ENCODE results near the gene AIPL1. TPM values are rescaled to one million over a fixed set of nuclear protein-coding genes. Genes with fewer than 3 reads are reported as not detected.

AIPL1 gene
- total and polyA plus RNA-seq, 2 experiments from 2014 or later = not detected

GRCh38 chr17:6452471-6453266 lies 17.7 kb upstream of the AIPL1 start:
- 95% methylated on average over 10 of the region's 10 CpGs for WGBS (ENCODE audit: low lambda C conversion rate, missing lambda C conversion rate)
- peaks cover 9% of the 10 kb centered on the region for H3K27me3 ChIP-seq
- H3K36me3 ChIP-seq (replicated peaks; ENCODE audit: insufficient read depth, low read depth) = no peaks in the 10 kb centered on the region
- no peaks in the 10 kb centered on the region for H4K20me1 ChIP-seq (ENCODE audit: insufficient read depth, poor library complexity, severe bottlenecking)
- H2AFZ ChIP-seq = no peak overlapping the region
- no peak overlapping the region for H3K27ac ChIP-seq
- H3K9me2 ChIP-seq (replicated peaks; ENCODE audit: insufficient read depth) = no peaks in the 10 kb centered on the region
- no peaks in the 10 kb centered on the region for H3K9me3 ChIP-seq (ENCODE audit: low read depth)
- no peak for TF ChIP-seq CTCF (IDR thresholded peaks at IDR 0.05; ENCODE audit: poor library complexity)
- TF ChIP-seq EZH2 (IDR thresholded peaks at IDR 0.05; ENCODE audit: borderline replicate concordance) = no peak
- no peak for TF ChIP-seq EZH2phosphoT487 (IDR thresholded peaks at IDR 0.05; ENCODE audit: low read depth, severe bottlenecking, unreplicated experiment)
- no peaks in the 10 kb centered on the region for H3K79me2 ChIP-seq
- H3K4me3 ChIP-seq = no peak overlapping the region
- H3K4me1 ChIP-seq (ENCODE audit: insufficient read depth) = peaks cover 13% of the 10 kb centered on the region
- no peak overlapping the region for H3K4me2 ChIP-seq
- no peak for DNase-seq (ENCODE audit: low spot score)

GRCh38 chr17:6450926-6451832 lies 16.3 kb upstream of the AIPL1 start:
- 59% methylated on average over 12 of the region's 12 CpGs for WGBS (ENCODE audit: low lambda C conversion rate, missing lambda C conversion rate)
- TF ChIP-seq EZH2 (IDR thresholded peaks at IDR 0.05; ENCODE audit: borderline replicate concordance) (no peak), CTCF (IDR thresholded peaks at IDR 0.05; ENCODE audit: poor library complexity) (no peak), EZH2phosphoT487 (IDR thresholded peaks at IDR 0.05; ENCODE audit: low read depth, severe bottlenecking, unreplicated experiment) (no peak)

GRCh38 chr17:6449307-6449706 lies 14.4 kb upstream of the AIPL1 start:
- Histone ChIP-seq H3K4me3 (no peak overlapping the region), H3K27ac (no peak overlapping the region)
- 100% methylated on average over 6 of the region's 6 CpGs for WGBS (ENCODE audit: low lambda C conversion rate, missing lambda C conversion rate)

More at GRCh38 chr17:6450926-6451832, 16.3 kb upstream of the AIPL1 start:
- Histone ChIP-seq H3K4me2 (no peak overlapping the region), H3K79me2 (no peaks in the 10 kb centered on the region), H3K4me3 (no peak overlapping the region), H3K27ac (no peak overlapping the region), H3K27me3 (peaks cover 9% of the 10 kb centered on the region), H3K4me1 (ENCODE audit: insufficient read depth) (peaks cover 6% of the 10 kb centered on the region), H3K36me3 (replicated peaks; ENCODE audit: insufficient read depth, low read depth) (no peaks in the 10 kb centered on the region), H2AFZ (no peak overlapping the region), H3K9me2 (replicated peaks; ENCODE audit: insufficient read depth) (no peaks in the 10 kb centered on the region), H3K9me3 (ENCODE audit: low read depth) (no peaks in the 10 kb centered on the region), H4K20me1 (ENCODE audit: insufficient read depth, poor library complexity, severe bottlenecking) (no peaks in the 10 kb centered on the region)
- no peak for DNase-seq (ENCODE audit: low spot score)

More at GRCh38 chr17:6449307-6449706, 14.4 kb upstream of the AIPL1 start:
- no peak for DNase-seq (ENCODE audit: low spot score)
- no peaks in the 10 kb centered on the region for H3K79me2 ChIP-seq
- no peak overlapping the region for H2AFZ ChIP-seq
- no peak overlapping the region for H3K4me2 ChIP-seq
- H3K4me1 ChIP-seq (ENCODE audit: insufficient read depth) = no peaks in the 10 kb centered on the region
- peaks cover under 1% of the 10 kb centered on the region for H3K27me3 ChIP-seq
- H4K20me1 ChIP-seq (ENCODE audit: insufficient read depth, poor library complexity, severe bottlenecking) = no peaks in the 10 kb centered on the region
- TF ChIP-seq EZH2phosphoT487 (IDR thresholded peaks at IDR 0.05; ENCODE audit: low read depth, severe bottlenecking, unreplicated experiment) = no peak
- no peak for TF ChIP-seq CTCF (IDR thresholded peaks at IDR 0.05; ENCODE audit: poor library complexity)
- no peak for TF ChIP-seq EZH2 (IDR thresholded peaks at IDR 0.05; ENCODE audit: borderline replicate concordance)
- no peaks in the 10 kb centered on the region for H3K9me2 ChIP-seq (replicated peaks; ENCODE audit: insufficient read depth)
- H3K9me3 ChIP-seq (ENCODE audit: low read depth) = no peaks in the 10 kb centered on the region
- no peaks in the 10 kb centered on the region for H3K36me3 ChIP-seq (replicated peaks; ENCODE audit: insufficient read depth, low read depth)
